GM11168 (cell line): ENCODE data around the gene CLEC18B.
"Not testable (repeated sequence)": the region's sequence is repeated elsewhere in the genome, so short reads cannot be mapped to it uniquely, and the experiment has no call there.

Source experiments
- in situ Hi-C: fragments of 300-500 bp; cut with MboI; formaldehyde crosslinking; loops from one replicate; pipeline ENCODE4 v1.12.0; 2022; ENCODE audit warnings: low sequenced_read_pairs; ENCODE audit not compliant: unreplicated experiment

Gene CLEC18B

DNA sequence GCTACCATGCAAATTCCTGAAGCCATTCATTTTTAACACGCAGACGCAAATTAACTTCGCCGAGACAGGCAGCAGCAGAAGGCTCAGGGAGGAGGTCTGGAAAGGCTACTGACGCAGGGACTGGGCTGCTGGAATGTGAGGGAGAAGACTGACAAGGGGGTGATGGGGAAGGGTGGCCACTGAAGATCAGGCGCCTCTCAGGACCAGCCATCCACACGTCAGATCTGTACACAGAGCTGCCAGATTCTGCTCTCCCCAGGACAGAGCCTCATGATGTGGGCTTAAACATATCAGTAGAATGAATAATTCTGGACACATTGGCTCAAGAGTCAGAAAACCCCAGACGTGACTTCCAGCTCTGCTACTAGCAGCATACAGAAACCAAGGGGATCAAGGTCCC is 25.6 kb upstream of the CLEC18B start:
- in situ Hi-C loops: no loop called here

DNA sequence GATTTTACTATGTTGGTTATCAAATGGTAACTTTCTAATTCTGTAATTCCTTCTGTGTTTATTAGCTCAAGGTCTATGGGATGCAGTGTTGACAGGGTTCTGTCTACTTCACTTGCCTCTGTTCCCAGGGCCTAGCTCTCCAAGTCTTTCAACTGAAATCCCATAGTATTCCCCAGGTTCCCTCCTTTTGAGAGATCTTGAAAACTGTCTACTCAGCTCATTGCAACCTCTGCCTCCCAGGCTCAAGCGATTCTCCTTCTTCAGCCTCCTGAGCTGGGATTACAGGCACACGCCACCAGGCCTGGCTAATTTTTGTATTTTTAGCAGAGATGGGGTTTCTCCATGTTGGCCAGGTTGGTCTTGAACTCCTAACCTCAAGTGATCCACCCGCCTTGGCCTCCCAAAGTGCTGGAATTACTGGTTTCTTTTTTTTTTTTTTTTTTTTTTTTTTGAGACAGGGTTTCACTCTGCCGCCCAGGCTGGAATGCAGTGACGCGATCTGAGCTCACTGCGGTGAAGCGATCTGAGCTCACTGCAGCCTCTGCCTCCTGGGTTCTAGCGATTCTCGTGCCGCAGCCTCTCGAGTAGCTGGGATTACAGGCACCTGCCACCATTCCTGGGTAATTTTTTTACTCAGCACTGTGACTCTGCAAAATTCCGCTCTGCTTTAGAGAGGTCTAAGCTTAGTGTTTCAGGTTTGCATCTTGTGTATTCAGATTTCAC is 22.5 kb upstream of the CLEC18B start:
- in situ Hi-C loops: not testable (repeated sequence)

DNA sequence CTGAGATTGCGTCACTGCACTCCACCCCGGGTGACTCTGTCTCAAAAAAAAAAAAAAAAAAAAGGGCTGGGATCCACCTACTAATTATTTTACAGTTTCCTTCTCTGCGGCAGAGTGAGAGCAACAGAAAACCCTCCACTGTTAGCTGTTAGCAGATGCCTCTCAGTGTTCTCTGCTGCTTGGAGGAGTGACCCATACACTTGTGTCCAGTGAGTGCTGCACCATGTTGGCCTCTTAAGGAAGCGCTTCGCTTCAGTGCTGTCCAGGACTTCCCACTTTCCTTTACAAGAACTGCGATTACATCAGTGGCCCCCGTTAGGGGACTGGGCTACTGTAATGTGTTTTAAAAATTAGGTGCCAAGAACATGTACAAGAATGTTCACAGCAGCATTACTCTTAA is 18.4 kb upstream of the CLEC18B start:
- in situ Hi-C loops: no loop called here

DNA sequence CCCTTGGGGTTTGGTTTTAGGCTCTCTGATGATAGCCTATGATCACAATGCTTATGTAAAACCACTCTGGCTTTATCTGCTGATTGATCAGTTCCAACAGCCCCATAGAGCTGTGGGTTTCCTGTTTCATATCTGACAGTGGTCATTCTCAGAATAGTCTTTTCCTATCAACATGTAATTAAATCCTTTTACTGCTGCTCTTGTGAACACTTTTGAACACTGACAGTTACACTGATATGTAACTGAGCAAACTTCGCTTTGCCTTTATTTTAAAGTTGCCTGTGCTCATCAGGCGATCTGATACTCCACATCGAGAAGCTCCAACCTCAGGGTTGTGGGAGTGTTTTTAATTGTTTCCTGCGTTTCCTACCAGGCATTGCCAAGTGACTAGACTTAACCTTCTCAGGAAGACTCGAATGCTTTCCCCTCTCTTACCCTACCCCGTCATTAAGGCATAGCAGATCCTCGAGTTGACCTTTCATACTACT is 17.3 kb upstream of the CLEC18B start:
- in situ Hi-C loops: no loop called here

DNA sequence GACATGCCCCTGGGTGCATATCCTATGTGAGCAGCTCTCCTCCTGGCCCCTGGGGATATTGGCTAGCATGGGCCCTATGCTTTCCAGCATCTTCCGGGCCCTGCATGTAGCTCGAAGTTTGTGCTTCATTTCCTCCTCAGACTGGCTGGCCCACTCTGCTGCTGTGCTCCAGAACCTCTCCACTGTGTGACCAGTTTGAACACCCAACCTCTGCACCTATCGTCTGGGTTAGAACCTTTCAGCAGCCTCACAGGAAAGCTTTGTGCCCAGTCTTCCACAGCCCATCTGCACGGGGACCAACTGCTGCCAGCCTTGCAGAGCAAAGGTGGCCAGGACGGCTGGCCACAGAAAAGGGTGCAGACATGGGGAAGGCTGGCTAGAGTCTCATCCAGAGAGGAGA is 10.2 kb upstream of the CLEC18B start:
- in situ Hi-C loops: no loop called here

DNA sequence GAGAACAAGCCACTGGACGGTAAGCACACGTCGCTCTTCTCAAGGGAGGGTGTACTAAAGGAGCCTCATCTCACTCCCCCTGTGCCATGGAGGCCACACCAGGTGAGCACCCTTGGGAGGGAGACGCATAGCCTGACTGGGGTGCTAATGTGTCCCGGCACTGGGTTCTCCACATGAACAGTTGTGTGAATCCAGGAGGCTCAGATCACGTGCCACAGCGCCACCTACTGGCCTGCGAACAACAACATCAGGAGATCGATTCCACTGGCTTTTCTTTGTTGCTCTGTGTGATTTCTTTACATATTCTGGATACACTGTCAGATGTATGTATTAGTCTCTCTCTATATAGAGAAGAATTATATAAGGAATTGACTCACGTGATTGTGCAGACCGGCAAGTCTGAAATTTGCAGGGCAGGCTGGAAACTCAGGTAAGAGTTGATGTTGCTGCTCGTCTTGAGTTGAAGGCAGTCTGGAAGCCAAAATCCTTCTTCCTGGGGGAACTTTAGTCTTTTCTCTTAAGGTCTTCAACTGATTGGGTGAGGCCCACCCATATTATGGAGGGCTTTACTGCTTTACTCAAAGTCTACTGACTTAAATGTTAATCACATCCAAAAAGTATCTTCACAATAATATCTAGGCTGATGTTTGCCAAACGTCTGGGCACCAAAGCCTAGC is 8.9 kb upstream of the CLEC18B start:
- in situ Hi-C loops: not testable (repeated sequence)

DNA sequence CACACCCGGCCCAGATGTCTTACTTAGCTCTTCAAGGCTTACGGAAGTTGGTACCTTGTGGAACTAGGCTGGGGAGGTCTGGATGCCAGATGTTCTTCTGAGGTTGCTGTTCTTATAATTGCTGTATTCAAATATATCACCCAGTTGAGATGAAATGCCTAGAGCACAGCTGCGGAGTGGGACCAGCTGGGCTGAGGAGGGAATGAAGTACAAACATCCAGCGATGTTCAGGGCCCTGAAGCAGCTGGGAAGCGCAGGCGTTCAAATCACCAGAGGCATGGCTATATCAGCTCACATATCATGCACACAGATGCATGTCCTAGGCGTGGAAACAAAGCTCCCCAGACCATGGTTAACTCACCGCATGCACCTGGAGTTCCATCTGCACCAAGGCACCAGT is 7.2 kb upstream of the CLEC18B start:
- in situ Hi-C loops: loop anchor here (5.0 kb wide), 1 partner anchor 101 kb away; no protein-coding TSS in a partner anchor

DNA sequence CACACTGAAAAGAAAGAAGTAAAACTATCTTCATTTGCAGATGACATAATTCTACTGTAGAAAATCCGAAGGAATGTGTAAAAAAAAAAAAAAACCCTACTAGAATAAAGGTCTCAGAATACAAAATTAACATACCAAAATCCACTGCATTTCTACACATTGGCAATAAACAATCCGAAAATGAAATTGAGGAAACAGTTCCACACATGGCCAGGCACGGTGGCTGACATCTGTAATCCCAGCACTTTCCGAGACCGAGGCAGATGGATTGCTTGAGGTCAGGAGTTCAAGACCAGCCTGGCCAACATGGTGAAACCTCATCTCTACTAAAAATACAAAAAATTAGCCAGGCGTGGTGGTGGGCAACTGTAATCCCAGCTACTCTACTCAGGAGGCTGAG is 4.5 kb upstream of the CLEC18B start:
- in situ Hi-C loops: loop anchor here (5.0 kb wide), 1 partner anchor 98 kb away; no protein-coding TSS in a partner anchor

DNA sequence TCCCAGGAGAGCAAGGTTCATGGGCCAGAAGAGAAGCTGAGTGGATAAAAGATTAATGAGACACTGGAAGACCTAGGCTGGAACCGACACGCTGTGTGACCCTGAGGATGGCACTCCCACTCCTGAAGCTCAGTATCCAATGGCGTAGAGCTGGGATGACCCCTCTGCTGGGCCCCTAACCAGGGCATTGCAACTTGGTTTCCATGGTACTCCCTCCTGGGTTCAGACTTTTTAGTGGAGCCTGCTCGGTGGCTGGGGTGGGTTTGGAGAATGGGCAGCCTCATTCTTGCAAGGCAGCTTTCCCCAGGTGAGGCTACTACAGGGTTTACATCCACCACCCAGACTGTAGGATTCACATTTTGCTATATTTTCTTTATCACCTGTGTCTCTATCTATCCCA is 2.4 kb upstream of the CLEC18B start:
- in situ Hi-C loops: not testable (repeated sequence)

DNA sequence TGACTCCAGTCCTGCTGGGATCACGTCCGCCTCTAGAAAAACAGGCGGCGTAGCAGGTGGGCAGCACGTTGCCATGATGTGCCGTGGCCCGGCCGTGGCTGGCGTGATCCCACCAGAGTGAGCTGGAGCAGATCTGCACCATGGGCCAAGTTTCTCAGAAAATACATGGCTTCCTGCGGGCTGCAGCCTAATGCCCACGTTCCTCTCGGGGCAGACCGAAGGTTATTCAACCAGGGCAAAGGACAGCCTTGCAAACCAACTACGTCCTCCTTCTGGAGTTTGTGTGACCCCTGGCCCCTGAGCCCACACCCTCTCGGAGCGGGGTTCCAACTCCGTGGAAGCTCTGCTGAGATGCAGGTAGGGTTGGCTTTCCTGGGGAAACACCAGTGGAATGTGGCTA is 808 bp upstream of the CLEC18B start:
- in situ Hi-C loops: not testable (repeated sequence)

DNA sequence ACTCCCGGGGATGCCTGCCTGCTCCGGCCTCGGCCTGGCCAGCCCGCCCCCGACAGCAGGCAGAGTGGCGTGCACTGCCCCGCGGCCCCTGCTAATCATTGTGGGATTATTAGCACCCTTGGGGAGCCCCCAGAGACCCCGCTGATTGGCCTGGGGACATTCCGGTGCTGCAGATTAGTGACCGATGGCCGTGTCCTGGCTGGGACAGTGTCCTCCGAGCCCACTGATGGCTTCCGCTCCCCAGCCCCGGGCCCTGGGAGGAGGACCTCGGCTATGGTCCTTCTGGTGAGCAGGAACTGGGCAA is 156 bp upstream of the CLEC18B start:
- in situ Hi-C loops: not testable (repeated sequence)

DNA sequence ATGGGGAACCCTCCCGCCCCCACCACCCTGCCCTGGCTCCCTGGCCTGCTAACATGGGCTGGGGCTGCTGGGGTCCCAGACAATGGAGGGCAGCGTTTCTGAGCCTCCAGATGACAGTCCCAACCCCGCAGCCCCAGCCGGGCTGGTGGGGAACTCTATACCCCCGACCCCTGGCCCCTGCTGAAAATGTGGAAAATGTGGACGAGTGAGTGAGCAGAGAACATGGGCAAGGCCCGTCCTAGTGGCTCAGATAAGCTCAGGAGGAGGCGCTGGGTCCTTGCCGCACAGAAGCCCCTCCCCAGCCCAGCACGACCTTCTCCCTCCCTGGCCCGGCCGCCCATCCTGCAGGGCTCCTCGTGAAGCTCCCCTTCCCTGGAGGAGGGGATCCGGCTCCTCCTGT is 1.5 kb downstream of the CLEC18B start:
- in situ Hi-C loops: not testable (repeated sequence)

DNA sequence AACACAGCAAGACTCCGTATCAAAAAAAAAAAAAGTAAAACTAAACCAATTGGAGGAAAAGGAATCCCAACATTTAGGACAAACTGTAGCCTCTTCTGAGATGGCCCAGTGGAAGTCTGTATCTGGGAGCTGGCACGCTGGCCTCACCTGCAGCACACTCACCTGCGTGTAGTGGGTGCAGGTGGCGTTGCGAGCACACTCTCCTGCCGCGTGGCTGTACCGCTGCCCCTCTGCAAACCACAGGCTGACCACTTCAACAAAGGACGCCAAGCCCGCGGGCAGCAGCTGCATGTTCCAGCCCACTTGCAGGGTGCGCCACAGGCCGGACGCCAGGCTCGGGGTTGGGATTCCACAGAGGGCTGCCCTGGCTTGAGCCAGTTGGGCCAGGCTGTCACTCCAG is 3.4 kb downstream of the CLEC18B start:
- in situ Hi-C loops: not testable (repeated sequence)

DNA sequence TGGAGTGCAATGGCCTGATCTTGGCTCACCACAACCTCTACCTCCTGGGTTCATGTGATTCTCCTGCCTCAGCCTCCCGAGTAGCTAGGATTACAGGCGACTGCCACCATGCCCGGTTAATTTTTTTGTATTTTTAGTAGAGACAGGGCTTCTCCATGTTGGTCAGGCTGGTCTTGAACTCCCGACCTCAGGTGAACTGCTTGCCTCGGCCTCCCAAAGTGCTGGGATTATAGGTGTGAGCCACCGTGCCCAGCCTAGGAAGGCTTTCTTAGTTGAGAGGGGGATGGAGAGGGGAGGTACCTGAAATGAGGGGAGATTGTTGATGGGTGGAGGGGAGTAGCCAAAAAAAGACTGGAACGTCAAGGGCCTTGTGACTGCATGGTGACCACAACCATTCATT is 7.4 kb downstream of the CLEC18B start:
- in situ Hi-C loops: not testable (repeated sequence)

DNA sequence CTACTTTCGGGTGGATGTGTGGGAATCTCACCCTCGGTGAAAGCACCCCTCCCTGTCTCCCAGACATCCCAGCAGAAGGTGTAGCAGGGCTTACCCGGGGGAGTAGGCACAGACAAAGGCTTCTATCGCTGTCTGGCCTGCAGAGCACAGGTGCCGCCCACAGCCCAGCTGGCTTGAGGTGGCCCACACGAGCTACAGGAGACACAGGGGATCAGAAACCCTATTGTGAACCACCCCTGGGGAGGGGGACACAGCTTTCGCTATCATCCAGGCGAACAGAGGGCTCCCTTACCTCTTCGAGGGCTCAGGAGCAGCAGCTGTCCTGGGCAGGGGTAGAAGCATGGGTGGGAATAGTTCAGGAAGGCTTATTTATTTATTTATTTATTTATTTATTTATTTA is 7.8 kb downstream of the CLEC18B start:
- in situ Hi-C loops: not testable (repeated sequence)

DNA sequence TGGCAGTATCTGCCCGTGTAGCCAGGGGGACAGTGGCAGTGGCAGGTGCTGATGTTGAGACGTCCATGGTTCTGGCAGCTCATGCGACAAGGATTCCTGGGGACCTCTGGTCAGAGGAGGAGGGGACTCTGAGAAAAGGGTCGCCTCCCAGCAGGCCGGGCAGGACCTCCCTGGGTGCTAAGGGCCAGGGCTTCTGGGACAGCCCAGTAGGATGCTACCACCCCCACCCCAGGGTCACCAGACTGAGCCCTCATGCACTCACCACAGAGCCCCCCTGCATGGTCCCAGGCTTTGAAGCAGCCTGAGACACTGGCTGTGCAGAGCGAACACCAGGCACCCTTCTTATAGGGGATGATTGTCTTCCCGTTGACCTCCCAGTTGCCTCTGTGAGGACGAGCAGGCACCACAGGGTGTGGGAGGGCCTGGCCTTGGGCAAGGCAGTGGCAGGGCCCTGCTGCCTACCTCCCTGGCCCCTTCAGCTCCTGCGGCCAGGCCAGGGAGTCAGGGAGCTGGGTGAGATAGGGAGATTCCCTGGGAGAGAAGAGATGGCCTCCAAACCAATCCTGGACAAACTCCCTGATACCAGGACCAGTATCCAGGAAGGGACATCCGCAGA is 8.4 kb downstream of the CLEC18B start:
- in situ Hi-C loops: not testable (repeated sequence)

DNA sequence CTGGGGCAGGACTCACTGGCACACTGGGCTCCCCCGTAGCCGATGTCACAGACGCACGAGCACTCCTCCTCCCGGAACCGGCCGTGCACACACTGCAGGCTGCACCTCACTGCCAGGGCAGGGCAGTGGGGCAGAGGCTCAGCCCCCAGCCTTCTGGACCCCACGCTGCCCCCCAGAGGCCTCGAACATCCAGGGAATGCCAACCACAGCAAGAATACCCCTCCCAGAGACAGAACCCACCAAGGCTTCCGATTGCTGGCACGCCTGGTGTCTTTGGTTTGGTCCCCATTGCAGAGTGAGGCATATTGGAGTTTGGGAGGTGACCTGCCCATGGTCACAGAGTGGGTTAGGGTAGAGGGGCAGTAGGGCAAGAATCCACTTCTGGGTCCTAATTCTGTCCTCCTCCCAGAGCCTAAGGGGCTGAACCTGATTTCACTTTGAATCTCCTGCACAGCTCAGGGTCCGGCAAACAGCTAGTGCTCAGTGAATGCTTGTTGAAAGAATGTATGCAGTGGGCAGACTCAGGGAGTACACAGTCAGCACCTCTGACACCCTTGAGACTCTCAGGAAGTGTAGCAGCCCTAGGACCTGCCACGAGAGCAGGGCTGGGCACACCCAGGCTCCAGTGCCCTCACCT is 9.0 kb downstream of the CLEC18B start:
- in situ Hi-C loops: not testable (repeated sequence)

DNA sequence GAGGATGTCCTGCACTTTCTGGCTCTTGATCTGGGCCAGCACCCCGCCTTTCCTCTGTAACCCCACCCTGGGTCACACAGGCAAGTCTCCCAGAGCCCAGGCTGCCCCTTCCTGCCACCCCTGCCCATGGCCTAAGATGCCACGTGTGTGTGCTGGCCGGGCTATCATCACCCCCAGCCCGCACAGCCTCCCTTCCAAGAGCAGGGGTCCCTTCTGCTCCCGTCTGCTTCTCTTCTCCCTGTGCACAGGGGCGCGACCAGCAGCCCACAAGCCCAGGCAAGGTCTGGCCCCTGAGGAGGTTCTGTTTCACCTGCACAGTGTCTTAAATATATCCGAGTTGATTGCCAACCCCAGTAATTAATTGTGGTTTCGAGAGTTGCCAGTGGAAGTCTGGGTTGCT is 10.3 kb downstream of the CLEC18B start:
- in situ Hi-C loops: not testable (repeated sequence)

DNA sequence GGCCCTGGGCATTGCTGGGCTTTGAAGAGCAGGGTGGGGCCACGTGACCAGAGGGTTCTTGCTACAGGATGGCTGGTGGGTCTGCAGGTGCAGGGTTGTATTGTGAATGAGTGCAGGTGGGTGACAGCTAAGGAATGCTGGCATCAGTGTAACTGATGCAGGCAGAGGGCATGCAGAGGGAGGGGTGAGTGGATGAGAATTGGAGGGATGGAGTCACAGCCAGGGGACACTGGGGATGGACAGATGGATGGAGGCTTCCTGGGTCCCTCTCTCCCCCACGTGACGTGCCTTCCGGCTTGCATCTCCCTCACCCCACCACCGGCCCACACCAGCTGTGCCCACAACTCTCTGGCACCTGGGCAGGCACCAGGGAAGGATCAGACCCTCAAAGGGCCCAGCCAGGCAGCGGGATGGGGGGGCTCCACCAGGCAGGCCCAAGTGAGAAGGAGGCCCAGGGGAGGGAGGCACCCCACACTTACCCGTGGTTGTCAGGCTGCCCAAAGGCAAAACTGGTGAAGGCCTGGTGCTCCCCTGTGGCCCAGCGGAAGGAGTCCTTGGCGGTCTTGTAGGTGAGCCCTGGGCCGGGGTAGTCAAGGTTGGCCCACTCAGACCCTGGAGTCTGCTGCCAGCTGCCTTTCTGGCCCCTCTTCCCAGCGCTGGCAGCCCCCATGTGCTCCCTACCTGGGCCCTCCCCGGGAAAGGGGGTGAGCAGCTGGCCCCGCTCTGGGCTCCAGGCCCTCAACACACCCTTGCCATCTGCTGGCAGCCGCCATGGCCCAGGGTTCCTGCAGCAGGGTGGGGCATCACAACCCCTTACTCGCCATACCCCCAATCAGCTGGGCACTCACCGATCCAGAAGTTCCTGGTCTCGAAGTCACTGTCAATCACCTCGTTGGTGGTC is 11.0 kb downstream of the CLEC18B start:
- in situ Hi-C loops: not testable (repeated sequence)
